HEK293 (cell line): ENCODE data around the gene POLR3C.
A peak's percentile ranks its signal among the peaks of the same experiment; 100 is the strongest.

Experiments used
- GFI1B ChIP-seq: fragments of 450-650 bp; formaldehyde crosslinking; IDR thresholded peaks from 2 replicates; pipeline ENCODE4 v1.5.1; 2016; ENCODE audit warnings: missing biosample characterization, missing genetic modification characterization
- IKZF3 ChIP-seq: fragments of 450-650 bp; IDR thresholded peaks from 2 replicates; pipeline ENCODE4 v1.5.0; 2018; ENCODE audit warnings: missing biosample characterization, mild to moderate bottlenecking, missing genetic modification characterization, moderate library complexity
- KLF16 ChIP-seq: fragments of 450-650 bp; formaldehyde crosslinking; IDR thresholded peaks from 2 replicates; pipeline ENCODE4 v1.5.1; 2017; ENCODE audit warnings: missing biosample characterization, missing genetic modification characterization
- PRDM1 ChIP-seq: fragments of 450-650 bp; formaldehyde crosslinking; IDR thresholded peaks from 2 replicates; pipeline ENCODE4; 2016; ENCODE audit warnings: missing biosample characterization, missing genetic modification characterization
- PRDM10 ChIP-seq: fragments of 450-650 bp; formaldehyde crosslinking; IDR thresholded peaks from 2 replicates; pipeline ENCODE4 v1.5.1; 2016; ENCODE audit warnings: missing biosample characterization, missing genetic modification characterization
- SCRT1 ChIP-seq: fragments of 450-650 bp; formaldehyde crosslinking; IDR thresholded peaks from 2 replicates; pipeline ENCODE4 v1.5.1; 2016; ENCODE audit warnings: missing biosample characterization, missing genetic modification characterization, borderline replicate concordance
- SP2 ChIP-seq: fragments of 450-650 bp; formaldehyde crosslinking; IDR thresholded peaks from 2 replicates; pipeline ENCODE4 v1.5.1; 2016; ENCODE audit warnings: missing biosample characterization, missing genetic modification characterization
- YY2 ChIP-seq: fragments of 450-650 bp; formaldehyde crosslinking; IDR thresholded peaks from 2 replicates; pipeline ENCODE4 v1.5.1; 2016; ENCODE audit warnings: missing biosample characterization, missing genetic modification characterization
- ZBTB1 ChIP-seq: fragments of 450-650 bp; formaldehyde crosslinking; IDR thresholded peaks from 2 replicates; pipeline ENCODE4 v1.5.1; 2016; ENCODE audit warnings: missing biosample characterization, missing genetic modification characterization
- ZBTB26 ChIP-seq: fragments of 450-650 bp; formaldehyde crosslinking; optimal IDR thresholded peaks from 2 replicates; pipeline ENCODE3; 2016; ENCODE audit warnings: missing biosample characterization, mild to moderate bottlenecking, missing genetic modification characterization
- ZEB2 ChIP-seq: fragments of 450-650 bp; formaldehyde crosslinking; IDR thresholded peaks from 2 replicates; pipeline ENCODE4 v1.5.1; 2016; ENCODE audit warnings: missing biosample characterization, missing genetic modification characterization
- ZFP37 ChIP-seq: fragments of 450-650 bp; formaldehyde crosslinking; IDR thresholded peaks from 2 replicates; pipeline ENCODE4 v1.5.1; 2016; ENCODE audit warnings: missing biosample characterization, missing genetic modification characterization
- ZFP69B ChIP-seq: fragments of 450-650 bp; formaldehyde crosslinking; IDR thresholded peaks from 2 replicates; pipeline ENCODE4 v1.5.1; 2016; ENCODE audit warnings: missing biosample characterization, missing genetic modification characterization
- ZIC2 ChIP-seq: fragments of 450-650 bp; formaldehyde crosslinking; IDR thresholded peaks from 2 replicates; pipeline ENCODE4 v1.5.1; 2016; ENCODE audit warnings: missing biosample characterization, missing genetic modification characterization
- ZNF114 ChIP-seq: fragments of 450-650 bp; formaldehyde crosslinking; IDR thresholded peaks from 2 replicates; pipeline ENCODE4 v1.5.0; 2017; ENCODE audit warnings: missing biosample characterization, missing genetic modification characterization
- ZNF121 ChIP-seq: fragments of 450-650 bp; formaldehyde crosslinking; IDR thresholded peaks from 2 replicates; pipeline ENCODE4 v1.5.1; 2016; ENCODE audit warnings: missing biosample characterization, missing genetic modification characterization
- ZNF175 ChIP-seq: fragments of 450-650 bp; formaldehyde crosslinking; IDR thresholded peaks from 2 replicates; pipeline ENCODE4 v1.5.1; 2016; ENCODE audit warnings: missing biosample characterization, missing genetic modification characterization
- ZNF202 ChIP-seq: fragments of 450-650 bp; formaldehyde crosslinking; IDR thresholded peaks from 2 replicates; pipeline ENCODE4 v1.5.1; 2016; ENCODE audit warnings: missing biosample characterization, missing genetic modification characterization, borderline replicate concordance
- ZNF302 ChIP-seq: fragments of 450-650 bp; formaldehyde crosslinking; IDR thresholded peaks from 2 replicates; pipeline ENCODE4 v1.5.1; 2016; ENCODE audit warnings: missing biosample characterization, missing genetic modification characterization, low read depth
- ZNF416 ChIP-seq: fragments of 450-650 bp; formaldehyde crosslinking; IDR thresholded peaks from 2 replicates; pipeline ENCODE4 v1.5.1; 2016; ENCODE audit warnings: missing biosample characterization, missing genetic modification characterization
- ZNF473 ChIP-seq: fragments of 450-650 bp; formaldehyde crosslinking; IDR thresholded peaks from 2 replicates; pipeline ENCODE4 v1.5.1; 2017; ENCODE audit warnings: missing biosample characterization, missing genetic modification characterization
- ZNF558 ChIP-seq: fragments of 450-650 bp; formaldehyde crosslinking; IDR thresholded peaks from 2 replicates; pipeline ENCODE4 v1.5.1; 2016; ENCODE audit warnings: missing biosample characterization, missing genetic modification characterization
- ZNF624 ChIP-seq: fragments of 450-650 bp; formaldehyde crosslinking; IDR thresholded peaks from 2 replicates; pipeline ENCODE4 v1.5.1; 2017; ENCODE audit warnings: missing biosample characterization, missing genetic modification characterization
- ZNF677 ChIP-seq: fragments of 450-650 bp; IDR thresholded peaks from 2 replicates; pipeline ENCODE4 v1.5.0; 2018; ENCODE audit warnings: missing biosample characterization, mild to moderate bottlenecking, missing genetic modification characterization, moderate library complexity
- ZNF768 ChIP-seq: fragments of 450-650 bp; formaldehyde crosslinking; IDR thresholded peaks from 2 replicates; pipeline ENCODE4 v1.5.1; 2018; ENCODE audit warnings: missing biosample characterization, mild to moderate bottlenecking, missing genetic modification characterization
- TF ChIP-seq, protein P1 (sequence below): fragments of 450-650 bp; formaldehyde crosslinking; IDR thresholded peaks from 2 replicates; pipeline ENCODE4 v1.5.1; 2016; ENCODE audit warnings: missing biosample characterization, missing genetic modification characterization
- TF ChIP-seq, protein P2 (sequence below): fragments of 450-650 bp; formaldehyde crosslinking; IDR thresholded peaks from 2 replicates; pipeline ENCODE4 v1.5.1; 2016; ENCODE audit warnings: missing biosample characterization, missing genetic modification characterization
- TF ChIP-seq, protein P3 (sequence below): sonication (generic); formaldehyde crosslinking; IDR thresholded peaks from 2 replicates; pipeline ENCODE4 v1.8.1; 2022; ENCODE audit warnings: mild to moderate bottlenecking, moderate library complexity, missing genetic modification reagents

Gene POLR3C

DNA sequence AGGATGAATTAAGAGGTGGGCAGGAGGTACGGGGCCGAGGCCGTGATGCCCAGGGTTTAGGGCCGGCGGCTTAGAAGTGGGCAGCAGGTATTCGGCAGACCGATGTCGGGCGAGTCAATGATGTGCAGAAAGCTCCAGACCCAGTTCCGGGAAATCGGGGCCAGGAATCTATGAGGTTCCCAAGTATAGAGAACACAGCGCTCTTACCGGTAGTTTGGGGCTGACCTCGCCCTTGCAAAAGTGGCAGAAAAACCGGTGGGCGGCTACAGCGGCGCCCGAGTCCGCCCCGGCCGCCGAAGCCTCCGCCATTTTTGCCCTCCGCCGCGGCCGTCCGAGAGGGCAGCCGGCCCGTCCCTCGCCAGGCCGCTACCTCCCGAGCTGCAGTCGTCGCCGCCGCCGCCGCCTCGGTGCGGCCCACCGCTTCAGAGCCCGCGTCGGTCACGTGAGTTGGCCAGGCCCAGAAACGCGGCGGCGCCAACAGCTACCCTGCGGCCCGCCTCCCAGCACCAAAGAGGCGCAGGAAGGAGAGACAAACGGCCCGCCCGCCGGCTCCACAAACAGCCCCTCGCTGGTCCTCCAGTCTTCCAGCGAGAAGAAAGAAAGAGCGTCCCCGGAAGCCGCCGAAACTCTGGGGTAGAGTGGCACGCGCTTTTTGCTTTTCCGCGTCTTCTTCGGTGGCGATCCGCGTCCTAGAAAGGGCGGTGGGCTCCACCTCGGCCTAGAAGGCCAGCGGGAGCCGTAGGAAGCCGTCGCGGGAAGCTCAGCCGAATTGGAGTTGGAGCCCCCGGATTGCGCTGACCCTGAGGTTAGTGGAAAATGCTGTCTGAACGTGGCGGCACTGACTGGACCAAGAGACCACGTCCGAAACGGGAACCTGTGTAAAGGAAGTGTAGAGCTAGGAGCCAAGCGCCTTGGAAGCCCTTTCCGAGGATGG, at the start of gene POLR3C, which contains the start of gene RNF115 (continued):
- no peak for TF ChIP-seq ZNF302 (tag by site-specific recombination)
- TF ChIP-seq, protein P1, sequence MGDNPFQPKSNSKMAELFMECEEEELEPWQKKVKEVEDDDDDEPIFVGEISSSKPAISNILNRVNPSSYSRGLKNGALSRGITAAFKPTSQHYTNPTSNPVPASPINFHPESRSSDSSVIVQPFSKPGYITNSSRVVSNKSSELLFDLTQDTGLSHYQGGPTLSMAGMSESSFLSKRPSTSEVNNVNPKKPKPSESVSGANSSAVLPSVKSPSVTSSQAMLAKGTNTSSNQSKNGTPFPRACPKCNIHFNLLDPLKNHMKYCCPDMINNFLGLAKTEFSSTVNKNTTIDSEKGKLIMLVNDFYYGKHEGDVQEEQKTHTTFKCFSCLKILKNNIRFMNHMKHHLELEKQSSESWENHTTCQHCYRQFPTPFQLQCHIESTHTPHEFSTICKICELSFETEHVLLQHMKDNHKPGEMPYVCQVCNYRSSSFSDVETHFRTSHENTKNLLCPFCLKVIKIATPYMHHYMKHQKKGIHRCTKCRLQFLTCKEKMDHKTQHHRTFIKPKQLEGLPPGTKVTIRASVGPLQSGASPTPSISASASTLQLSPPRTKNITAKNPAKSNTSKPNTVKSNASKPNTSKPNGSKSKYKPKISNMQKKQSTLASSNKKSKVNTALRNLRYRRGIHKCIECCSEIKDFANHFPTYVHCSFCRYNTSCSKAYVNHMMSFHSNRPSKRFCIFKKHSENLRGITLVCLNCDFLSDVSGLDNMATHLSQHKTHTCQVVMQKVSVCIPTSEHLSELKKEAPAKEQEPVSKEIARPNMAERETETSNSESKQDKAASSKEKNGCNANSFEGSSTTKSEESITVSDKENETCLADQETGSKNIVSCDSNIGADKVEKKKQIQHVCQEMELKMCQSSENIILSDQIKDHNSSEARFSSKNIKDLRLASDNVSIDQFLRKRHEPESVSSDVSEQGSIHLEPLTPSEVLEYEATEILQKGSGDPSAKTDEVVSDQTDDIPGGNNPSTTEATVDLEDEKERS (tag by site-specific recombination), result no peak
- TF ChIP-seq ZNF416, result no peak
- 0 out of 2 replicates have a peak, but pooled peaks have one; percentile 54 for TF ChIP-seq KLF16 (tag by site-specific recombination)
- TF ChIP-seq ZNF473, result no peak
- no peak for TF ChIP-seq SCRT1 (tag by site-specific recombination)
- peak; percentile 84 for TF ChIP-seq ZFP69B (tag by site-specific recombination)
- TF ChIP-seq ZFP37, result peak; percentile 92
- TF ChIP-seq, protein P2, sequence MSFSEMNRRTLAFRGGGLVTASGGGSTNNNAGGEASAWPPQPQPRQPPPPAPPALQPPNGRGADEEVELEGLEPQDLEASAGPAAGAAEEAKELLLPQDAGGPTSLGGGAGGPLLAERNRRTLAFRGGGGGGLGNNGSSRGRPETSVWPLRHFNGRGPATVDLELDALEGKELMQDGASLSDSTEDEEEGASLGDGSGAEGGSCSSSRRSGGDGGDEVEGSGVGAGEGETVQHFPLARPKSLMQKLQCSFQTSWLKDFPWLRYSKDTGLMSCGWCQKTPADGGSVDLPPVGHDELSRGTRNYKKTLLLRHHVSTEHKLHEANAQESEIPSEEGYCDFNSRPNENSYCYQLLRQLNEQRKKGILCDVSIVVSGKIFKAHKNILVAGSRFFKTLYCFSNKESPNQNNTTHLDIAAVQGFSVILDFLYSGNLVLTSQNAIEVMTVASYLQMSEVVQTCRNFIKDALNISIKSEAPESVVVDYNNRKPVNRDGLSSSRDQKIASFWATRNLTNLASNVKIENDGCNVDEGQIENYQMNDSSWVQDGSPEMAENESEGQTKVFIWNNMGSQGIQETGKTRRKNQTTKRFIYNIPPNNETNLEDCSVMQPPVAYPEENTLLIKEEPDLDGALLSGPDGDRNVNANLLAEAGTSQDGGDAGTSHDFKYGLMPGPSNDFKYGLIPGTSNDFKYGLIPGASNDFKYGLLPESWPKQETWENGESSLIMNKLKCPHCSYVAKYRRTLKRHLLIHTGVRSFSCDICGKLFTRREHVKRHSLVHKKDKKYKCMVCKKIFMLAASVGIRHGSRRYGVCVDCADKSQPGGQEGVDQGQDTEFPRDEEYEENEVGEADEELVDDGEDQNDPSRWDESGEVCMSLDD (tag by site-specific recombination), result 0 out of 2 replicates have a peak, but pooled peaks have one; percentile 7
- peak; percentile 79 for TF ChIP-seq PRDM10 (tag by site-specific recombination)
- 0 out of 2 replicates have a peak, but pooled peaks have one; percentile 16 for TF ChIP-seq GFI1B
- TF ChIP-seq, protein P3, sequence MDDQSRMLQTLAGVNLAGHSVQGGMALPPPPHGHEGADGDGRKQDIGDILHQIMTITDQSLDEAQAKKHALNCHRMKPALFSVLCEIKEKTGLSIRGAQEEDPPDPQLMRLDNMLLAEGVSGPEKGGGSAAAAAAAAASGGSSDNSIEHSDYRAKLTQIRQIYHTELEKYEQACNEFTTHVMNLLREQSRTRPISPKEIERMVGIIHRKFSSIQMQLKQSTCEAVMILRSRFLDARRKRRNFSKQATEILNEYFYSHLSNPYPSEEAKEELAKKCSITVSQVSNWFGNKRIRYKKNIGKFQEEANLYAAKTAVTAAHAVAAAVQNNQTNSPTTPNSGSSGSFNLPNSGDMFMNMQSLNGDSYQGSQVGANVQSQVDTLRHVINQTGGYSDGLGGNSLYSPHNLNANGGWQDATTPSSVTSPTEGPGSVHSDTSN (CRISPR knock-in tag), result no peak; the same call in 1 of the 2 replicates
- TF ChIP-seq IKZF3, result peak; percentile 69; the same call in 1 of the 2 replicates
- TF ChIP-seq ZNF624 (tag by site-specific recombination), result no peak
- peak; percentile 37 for TF ChIP-seq ZIC2
- no peak for TF ChIP-seq ZNF114 (tag by site-specific recombination)
- TF ChIP-seq ZBTB1 (tag by site-specific recombination), result no peak
- TF ChIP-seq ZNF768 (tag by site-specific recombination), result no peak
- TF ChIP-seq ZNF558, result peak; percentile 66; the same call in 1 of the 2 replicates
- TF ChIP-seq ZBTB26 (tag by site-specific recombination), result peak; percentile 88
- TF ChIP-seq ZNF677 (tag by site-specific recombination), result no peak
- no peak for TF ChIP-seq PRDM1 (tag by site-specific recombination)
- 0 out of 2 replicates have a peak, but pooled peaks have one; percentile 7 for TF ChIP-seq YY2 (tag by site-specific recombination)
- TF ChIP-seq ZNF121 (tag by site-specific recombination), result 0 out of 2 replicates have a peak, but pooled peaks have one; percentile 36
- TF ChIP-seq ZEB2 (tag by site-specific recombination), result peak; percentile 66; the same call in 1 of the 2 replicates
- TF ChIP-seq ZNF202 (tag by site-specific recombination), result no peak
- TF ChIP-seq ZNF175 (tag by site-specific recombination), result no peak
- TF ChIP-seq SP2, result peak; percentile 86
